NT2/D1 (cell line): ENCODE data around the gene USP35.

Experiments
- YY1 ChIP-seq: IDR thresholded peaks from 2 replicates; pipeline ENCODE4 v1.6.1; 2011; ENCODE audit not compliant: insufficient read length, insufficient read depth
- ZNF274 ChIP-seq: IDR thresholded peaks from 2 replicates; pipeline ENCODE4 v1.6.1; 2011; ENCODE audit warnings: mild to moderate bottlenecking, low read depth, low read length

GRCh38 chr11:78248903-78249302, 60.2 kb downstream of the USP35 start:
- no peak for TF ChIP-seq YY1
- TF ChIP-seq ZNF274 = no peak
